Testis (tissue), 2 donors: ENCODE data around the gene SLC27A2.

Source experiments
- CTCF ChIP-seq, 3 experiments: fragments of 450-650 bp in 2 of 3; fragments of 200-600 bp in 1 of 3; sonication (generic) in 1 of 3; IDR thresholded peaks; one replicate each; pipeline ENCODE4 v1.5.1; 2016 to 2019; ENCODE audit warnings: antibody characterized with exemption in 3 of 3, mild to moderate bottlenecking in 2 of 3, moderate library complexity in 1 of 3
- POLR2A ChIP-seq: fragments of 450-650 bp; IDR thresholded peaks from one replicate; pipeline ENCODE4 v1.6.1; 2017; ENCODE audit warnings: antibody characterized with exemption, mild to moderate bottlenecking, moderate library complexity

GRCh38 chr15:50168379-50168778 is 13.6 kb upstream of the SLC27A2 start:
- TF ChIP-seq CTCF (IDR thresholded peaks at IDR 0.05) = no peak
- TF ChIP-seq POLR2A = no peak
